ENCODE data around the gene SLC16A9.
A peak's percentile ranks its signal among the peaks of the same experiment; 100 is the strongest.

The SLC16A9 gene

DNA sequence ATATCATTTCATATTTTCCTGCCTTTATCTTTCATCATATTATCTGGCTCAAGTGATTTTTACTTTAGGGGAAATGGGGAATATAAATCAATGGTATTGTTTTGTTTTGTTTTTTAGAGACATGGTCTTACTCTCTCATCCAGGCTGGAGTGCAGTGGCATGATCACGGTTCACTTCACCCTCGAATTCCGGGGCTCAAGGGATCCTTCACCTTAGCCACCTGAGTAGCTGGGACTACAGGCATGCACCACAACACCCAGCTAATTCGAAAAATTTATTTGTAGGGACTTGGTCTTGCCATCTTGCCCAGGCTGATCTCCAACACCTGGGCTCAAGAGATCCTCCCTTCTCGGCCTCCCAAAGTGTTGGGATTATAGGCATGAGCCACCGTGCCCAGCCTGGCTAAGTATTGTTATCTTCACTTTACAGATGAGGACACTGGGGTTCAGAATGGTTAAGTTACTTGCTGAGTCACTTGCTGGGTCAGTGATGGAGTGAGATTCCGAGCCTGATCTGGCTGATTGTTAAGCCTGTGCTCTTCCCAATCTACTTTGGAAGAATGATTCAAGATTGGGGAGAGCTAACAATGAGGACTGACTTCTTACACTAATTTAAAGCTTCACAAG is 3.7 kb upstream of the SLC16A9 start:
- no peak for DNase-seq

DNA sequence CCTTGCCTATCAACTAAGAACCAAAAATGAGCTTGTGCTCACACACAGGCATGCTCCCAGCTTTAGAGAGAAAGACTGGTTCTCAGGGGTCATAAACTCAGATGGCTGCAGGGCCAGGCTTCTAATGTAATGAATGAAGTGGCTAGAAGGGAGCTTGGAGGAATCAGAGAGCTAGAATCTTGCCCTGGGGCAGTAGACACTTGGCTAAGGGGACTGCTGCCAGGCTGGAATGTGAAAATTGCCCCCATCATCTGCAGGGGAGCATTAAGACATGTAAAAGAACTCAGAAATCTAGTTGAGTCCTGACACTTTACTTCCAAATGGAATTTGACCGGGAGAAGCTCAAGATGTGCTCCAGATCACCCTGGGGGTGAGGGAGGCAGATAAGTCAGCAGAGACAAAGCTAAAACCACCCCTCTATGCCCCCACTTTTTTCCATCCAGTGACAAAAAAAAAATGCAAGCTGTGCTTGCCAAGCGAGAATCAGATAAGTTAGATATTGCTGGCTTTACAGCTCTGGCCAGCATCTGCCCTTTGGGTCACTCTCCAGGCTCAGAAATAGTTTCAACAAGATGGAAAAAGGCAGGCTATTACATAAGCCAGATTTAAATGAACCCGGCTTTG is 2.3 kb upstream of the SLC16A9 start:
- DNase-seq = no peak

DNA sequence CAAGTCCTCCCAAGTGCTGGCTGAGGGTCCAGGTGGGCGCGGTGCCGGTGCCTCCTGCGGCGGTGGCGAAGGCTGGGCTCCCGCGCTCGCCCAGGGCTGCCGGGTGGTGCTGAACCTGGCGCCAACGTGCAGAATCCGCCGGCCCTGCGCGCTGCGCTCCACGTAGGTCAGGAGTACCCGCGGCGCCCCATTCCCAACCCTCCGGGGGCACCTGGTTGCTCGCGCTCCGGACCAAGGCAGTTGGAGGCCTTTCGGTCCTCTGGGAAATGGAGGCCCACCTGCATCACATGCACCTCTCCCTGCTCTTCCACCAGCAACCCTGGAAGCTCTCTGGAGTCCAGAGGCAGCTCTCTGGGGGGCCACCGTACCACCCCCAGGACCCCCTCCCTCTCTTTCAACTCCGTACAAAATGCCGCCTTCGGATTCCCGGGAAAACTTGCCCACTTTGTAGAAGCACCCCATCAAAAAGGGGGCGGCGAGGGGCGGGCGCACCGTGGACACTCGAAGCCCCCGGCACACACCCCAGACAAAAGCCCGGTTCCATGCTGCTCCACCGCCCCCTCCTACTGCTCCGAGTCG is 745 bp downstream of the SLC16A9 start:
- no peak for DNase-seq

DNA sequence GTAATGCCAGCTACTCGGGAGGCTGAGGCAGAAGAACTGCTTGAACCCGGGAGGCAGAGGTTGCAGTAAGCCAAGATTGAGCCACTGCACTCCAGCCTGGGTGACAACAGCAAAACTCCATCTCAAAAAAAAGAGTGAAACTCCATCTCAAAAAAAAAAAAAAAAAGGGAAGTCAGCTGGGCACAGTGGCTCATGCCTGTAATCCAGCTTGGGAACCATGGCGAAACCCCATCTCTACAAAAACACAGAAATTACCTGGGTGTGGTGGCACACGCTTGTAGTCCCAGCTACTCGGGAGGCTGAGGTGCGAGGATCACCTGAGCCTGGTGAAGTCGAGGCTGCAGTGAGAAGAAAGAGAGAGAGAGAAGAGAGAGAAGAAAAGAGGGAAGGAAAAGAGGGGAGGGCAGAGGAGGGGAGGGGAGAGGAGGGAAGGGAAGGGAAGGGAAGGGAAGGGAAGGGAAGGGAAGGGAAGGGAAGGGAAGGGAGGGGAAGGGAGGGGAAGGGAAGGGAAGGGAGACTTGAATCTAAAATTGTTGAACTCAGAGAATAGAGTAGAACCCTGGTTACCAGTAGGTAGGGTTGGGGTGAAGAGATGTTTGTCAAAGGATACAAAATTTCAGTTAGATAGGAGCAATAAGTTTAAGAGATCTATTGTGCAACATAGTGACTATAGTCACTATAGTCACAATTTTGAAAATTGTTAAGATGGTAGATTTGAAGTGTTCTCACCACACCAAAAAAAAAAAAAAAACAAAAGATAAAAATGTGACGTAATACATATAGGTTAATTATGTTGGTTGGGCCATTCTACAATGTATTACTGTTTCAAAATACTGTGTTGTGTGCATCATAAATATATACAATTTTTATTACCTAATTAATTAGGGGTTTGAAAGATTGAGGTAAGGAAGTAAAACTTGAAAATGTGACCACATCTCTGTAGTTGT is 2.5 kb downstream of the SLC16A9 start:
- DNase-seq = no peak

DNA sequence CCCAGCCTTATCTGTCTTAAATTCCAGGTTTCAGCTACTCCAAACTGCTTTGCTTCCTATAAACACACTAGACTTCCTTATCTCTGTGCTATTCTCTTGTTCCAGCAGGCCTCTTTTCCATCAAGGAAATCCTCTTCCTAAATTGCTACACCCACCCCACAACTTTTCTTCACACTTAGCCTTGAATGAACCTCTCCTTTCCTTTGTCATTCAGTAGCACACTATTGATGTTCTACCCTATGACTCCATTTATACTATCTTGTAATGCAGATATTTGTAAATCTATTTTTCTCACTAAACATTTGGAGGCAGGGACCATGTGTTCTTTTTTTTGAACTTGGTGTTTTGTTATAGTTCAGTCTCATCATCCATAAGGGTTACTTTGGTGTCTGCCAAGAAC is 3.7 kb downstream of the SLC16A9 start:
- DNase-seq = no peak

DNA sequence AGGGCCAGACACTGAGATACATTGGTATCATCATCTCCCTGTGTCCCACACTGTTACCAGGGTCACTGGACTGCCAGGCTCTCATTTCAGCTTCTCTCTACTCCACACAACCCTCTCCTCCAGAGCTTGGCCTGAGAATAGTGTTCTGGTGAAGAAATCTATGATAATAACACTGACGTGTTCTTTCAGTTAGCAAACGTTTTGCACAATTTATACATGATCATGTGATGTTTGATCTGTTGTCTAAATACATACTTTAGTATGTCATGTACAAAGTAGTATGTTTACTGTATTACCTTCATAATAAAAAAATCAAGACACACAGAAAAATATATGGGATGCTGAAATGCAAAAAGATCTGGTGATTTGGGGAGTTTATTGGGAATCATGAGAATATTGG is 5.0 kb downstream of the SLC16A9 start:
- DNase-seq = no peak

DNA sequence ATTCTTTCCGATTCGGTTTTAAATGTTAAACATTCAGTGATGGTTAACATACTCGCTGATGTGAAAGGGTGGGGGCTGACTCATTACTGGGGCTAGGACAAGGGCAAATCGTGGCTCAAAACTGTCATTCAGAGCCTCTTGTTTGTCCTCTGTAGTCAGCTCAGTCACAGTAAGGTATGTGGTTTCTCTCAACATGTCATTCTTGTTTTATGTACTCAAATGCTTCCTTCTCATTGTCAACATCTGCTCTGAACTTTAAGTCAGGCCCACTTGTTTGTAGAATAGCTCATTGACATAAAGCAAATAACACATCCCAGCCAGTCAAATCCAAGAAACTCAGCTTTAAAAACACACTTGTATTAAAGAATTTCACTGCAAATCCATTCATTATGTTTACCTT is 7.3 kb downstream of the SLC16A9 start:
- no peak for DNase-seq

DNA sequence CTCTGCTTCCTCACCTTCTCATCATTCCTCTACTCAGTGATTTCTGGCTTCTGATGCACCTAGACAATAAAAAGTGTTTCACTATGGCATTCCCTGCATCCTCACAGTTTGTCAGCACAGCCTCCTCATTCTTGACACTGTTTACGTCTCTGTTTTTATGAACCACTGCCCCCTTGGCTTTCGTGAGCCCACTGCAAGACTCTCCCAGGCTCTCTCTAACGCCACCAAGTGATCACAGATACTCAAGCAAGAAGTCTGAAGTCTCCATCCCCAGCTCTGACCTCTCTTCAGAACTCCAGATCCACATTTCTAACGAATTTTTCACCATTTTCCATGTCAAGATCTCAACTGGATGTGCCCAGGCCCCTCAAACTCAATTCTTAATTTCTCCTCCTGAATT is 8.9 kb downstream of the SLC16A9 start:
- no peak for DNase-seq

DNA sequence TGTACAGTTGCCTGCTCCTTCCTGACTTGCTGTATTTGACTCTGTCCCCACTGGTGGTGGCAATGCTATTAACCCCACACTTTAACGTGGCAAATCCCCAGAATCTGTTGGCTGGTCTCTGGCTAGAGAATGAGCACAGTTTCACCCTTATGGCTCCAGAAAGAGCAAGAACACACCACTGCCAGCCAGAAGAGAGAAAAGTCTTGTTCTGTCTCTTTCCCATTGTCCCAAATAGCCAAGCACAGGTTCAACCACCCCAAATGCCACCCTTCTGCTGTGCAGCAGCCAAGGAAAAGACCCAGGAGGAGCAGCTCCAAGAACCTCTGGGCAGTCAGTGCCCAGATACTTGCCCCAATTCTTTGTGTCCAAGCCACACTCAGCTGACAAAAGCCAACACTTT is 11.3 kb downstream of the SLC16A9 start:
- no peak for DNase-seq

DNA sequence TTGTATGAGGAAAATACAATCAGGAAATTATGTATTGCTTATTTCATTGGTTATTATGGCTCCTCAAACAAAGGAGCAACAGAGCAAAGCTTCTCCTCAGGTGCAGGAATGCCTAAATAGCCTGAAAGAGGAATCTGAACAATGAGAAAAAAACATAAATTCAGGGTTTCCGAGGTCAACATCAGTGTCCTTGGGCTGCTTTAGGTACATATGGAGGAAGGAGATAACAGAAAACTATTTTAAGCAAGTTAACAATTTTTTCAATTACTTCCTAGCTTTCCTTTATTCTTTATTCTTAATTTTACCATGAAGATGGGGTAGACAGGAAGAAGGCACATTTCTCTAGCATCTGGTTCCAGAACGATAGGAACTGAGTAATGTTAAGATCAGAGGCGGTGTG is 14.0 kb downstream of the SLC16A9 start:
- no peak for DNase-seq

DNA sequence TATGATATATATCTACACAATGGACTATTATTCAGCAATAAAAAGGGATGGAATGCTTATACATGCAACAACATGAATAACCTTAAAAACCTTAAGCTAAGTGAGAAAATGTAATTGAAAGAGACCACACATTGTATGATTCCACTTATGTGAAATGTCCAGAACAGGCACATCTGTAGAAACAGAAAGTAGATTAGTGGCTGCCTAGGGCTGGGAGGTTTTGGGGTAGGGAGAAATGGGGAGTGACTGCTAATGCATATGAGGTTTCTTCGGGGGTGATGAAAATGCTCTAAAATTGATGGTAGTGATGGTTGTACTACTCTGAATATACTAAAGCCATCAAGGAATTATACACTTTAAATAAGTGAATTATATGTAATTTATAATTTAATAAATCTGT is 14.7 kb downstream of the SLC16A9 start:
- DNase-seq = no peak

DNA sequence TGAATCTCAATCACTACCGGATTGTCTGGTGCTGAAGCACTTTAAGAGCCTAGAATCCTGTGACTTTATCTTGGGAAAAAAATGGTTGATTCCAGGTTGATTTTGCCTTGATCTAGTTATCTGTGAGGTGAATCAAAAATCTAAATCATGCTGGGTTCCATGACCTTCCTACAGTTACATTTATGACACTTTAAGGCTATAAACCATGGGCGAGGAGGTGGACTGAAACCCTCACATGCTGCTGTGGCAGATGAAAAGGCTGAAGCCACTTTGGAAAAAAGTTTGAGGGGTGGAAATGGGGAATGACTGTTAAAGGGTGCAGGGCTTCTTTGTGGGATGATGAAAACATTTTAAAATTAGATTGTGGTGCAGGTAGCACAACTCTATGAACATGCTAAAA is 17.5 kb downstream of the SLC16A9 start:
- DNase-seq = no peak

DNA sequence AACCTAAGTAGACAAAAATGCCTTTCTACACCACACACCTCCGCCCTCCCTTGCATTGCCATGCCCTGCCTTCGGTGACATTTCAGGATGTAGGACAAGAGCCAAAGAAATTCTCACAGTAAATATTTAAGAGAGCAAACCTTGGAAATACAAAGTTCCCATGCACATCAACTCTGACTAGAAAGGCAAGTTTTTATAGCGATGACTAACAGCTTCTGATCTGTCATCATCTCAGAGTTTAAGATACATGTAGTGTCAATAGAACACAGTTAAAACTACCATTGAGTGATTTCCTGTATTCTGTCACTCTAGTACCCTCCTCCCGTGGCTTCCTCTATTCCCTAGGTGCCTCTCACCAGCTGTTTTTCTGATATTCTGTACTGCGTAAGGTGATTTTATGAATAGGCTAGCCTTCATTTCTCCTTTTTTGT is 20.7 kb downstream of the SLC16A9 start:
- DNase-seq = peak; percentile 26

DNA sequence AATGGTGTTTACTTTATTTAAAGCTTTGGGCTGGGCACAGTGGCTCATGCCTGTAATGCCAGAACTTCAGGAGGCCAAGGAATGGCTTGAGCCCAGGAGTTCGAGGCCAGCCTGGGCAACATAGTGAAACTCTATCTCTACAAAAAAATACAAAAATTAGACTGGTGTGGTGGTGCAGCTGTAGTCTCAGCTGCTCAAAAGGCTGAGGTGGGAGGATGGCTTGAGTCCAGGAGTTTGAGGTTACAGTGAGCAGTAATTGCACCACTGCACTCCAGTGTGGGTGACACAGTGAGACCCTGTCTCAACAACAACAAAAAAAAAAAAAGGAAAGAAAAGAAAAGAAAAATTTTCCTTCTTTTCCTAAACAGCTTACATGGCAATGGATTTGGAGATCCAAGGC is 22.0 kb downstream of the SLC16A9 start:
- no peak for DNase-seq

DNA sequence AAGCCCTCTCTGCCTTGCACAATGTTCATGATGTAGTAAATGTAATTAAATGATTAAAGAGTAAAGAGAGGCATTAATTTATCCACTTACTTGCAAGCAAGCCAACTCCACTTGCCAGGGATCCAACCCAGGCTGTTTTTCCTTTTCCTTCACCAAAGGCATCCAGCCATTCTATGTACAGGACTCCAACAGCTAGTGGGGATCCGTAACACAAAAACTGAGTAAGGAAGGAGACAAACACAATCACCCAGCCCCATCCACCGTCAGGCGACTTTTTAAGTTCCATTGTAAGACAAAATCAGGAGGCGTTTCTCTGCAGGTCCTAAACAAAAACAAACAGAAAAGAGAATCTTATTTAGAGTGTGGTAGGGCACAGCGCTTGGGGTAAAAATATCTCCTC is 25.6 kb downstream of the SLC16A9 start:
- DNase-seq = no peak

DNA sequence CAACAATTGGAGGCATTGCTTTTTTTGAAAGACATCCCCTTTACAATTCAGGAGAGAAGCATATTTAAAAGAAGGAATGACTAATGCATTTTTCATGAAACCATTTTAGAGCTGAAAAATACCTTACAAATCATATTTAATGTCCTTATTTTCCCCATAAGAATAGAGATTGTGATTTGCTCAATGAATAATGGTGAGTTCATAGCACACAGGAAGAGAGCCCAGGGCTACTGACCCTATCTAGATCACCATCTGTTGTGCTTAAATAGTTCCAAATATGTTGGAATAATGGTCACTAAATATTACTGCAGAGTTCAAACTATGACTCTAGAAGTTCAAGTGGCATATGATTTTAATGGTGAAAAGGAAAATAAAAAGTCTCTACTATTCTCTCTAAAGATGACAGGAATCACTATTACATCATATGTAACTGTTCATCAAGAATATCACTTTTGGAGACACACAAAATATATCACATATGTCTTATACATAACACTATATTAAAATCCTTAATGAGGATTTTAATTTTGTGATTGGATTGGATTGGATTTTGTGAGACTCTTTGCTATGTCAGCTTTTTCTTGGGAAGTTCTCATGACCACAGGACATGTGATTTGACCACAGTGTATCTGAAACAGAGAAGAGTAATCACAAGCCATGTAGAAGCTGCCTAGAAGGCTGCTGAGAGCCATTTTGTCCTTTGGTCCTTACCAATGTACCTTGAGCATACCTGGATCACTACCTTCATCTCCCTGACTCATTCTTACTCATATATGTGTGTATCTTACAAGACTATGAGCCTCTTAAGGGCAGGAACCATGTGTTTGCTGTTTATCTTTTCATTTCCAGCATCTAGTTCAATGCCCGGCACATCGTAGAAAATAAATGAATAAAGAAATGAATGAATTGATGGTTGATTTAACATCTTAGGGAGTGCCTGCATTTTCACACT is 26.4 kb downstream of the SLC16A9 start:
- peak; percentile 6 for DNase-seq

DNA sequence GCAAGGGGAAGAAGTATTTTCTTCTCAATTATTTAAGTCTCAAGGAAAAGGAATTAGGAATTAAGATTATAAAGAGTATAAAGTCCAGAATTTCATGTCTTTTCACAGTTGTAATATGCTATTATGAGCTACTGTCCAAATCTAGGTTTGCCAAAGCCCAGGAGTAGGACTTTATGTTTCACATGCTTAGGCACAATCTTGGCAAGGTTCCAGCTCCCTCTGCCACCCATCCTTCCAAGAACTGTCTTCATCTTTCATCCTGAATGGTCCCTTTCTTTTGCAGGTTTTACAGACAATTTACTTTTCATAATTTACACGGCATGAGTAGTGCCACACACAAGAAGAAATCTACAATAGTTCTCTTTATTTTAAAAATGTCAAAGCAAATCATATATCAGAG is 29.5 kb downstream of the SLC16A9 start:
- DNase-seq = no peak

DNA sequence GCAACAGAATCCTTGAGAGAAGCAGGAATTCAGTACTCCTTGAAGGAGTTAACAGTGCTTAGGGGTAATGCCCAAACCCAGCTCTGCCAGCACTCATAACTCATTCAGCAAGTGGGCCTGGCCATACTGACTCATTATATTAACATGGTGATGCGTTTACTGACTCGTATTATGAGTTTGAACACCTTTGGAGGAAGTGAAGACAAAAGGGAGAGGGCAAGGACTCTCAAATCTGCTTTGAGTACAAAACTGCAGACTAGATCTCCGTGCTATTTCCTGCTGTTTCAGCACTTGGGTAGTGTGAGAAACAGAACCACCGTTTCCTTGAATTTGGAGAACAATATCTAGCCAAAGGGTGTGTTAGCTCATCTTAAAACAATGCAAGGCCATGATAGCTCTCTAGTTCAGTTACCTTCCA is 30.8 kb downstream of the SLC16A9 start:
- DNase-seq = peak; percentile 56

DNA sequence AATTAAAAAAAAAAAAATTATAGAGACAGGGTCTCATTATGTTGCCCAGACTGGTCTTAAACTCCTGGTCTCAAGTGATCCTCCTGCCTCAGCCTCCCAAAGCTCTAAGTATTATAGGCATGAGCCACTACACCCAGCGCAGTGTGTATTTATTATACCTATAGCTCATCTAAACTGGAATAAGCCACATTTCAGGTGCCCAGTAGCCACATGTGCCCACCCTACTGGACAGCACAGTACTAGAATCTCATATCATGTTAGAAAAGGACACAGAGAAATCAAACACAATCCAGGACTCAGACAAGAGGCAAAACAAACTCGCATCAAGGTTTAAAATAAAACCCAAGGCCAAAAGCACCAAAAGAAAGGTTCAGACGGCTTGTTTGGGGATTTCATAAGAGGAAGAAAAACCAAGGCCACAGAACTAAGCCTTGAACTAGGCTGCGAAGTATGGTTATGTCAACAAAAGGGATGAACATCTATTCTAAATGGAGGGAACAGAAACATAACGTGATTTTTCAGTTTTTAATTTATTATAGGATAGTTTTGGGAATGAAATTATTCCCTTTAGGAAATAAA is 32.3 kb downstream of the SLC16A9 start:
- no peak for DNase-seq

DNA sequence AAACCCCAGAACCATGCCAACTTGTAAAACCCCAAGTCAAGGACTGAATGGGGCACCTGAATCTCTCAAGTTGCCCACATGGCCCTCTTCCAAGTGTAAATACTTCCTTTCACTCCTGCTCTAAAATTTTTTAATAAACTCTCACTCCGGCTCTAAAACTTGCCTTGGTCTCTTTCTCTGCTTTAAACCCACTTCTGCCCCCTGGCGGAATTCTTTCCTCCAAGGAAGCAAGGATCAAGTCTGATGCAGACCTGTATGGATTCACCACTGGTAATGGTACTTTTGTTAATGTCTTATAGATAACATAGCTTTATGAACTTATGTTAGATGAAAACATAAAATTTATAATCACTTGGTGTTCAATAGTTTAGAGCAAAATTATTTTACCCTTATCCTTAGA is 33.8 kb downstream of the SLC16A9 start:
- DNase-seq = no peak

DNA sequence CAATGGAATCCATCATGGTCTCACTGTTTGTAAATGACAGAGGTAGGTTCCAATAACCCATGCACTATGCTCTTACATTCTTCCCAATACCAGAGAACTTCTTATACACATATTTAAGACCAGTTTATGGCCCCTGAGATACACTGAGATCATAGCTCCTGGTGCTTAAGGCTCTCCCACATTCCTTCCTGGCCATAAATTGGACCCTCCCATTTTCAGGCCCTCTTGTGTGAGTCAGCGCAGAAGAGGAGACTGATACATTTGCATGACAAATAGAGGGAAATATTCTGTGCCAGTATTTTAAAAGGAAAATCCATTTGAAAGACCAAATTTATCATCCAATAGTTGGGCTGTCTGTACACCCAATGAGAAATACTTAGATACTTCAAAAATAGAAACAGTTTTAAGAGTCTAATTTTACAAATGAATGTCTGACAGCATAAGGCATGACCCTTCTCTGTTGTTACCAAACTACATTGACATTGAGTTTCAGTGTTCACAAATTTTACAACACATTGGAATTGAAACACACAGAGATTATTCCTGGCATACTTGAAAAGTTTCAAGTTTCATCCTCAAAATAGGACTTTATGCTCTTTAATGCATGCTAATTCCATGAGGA is 35.3 kb downstream of the SLC16A9 start:
- DNase-seq = peak; percentile 88
